ENCODE data around the gene RIOK1.

DNA sequence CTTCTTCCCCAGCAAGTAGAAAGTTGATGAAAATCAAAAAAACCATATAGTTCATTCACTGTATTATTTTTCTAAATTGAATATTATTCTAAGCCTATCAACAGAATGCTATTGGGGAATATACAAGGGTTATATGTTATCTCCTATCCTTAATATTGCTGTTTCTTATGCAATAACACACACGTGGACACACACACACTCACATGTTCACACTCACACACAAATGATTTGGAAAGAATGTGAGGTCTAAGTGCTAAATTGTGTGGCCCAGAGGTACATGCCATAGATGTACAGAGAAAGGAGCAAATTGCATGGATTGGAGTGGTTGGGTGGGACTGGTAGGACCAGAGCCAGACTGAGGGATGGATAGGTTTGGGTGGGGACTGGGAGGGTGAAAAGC is 45.1 kb downstream of the RIOK1 start:
- TF ChIP-seq CTCF (IDR thresholded peaks at IDR 0.05; ENCODE audit: insufficient read depth, low read depth, low read length) (no peak), EZH2 (IDR thresholded peaks at IDR 0.05; ENCODE audit: insufficient read depth, low read length) (no peak)
